HCT116 (cell line): ENCODE measurements around the gene DOCK1. TPM values are rescaled to one million over a fixed set of nuclear protein-coding genes. Genes with fewer than 3 reads are reported as not detected.

Experiments
- ATAC-seq: fragments of 200-7000 bp; cut with Tn5 transposase; 2 replicates; pipeline ENCODE4 v1.9.1; 2020; ENCODE audit warnings: mild to moderate bottlenecking, moderate library complexity
- BruUV-seq: library from RNA; stranded (reverse); fragments of 400-500 nt; replicated peaks from 2 replicates; lab custom pipeline; 2021; lab: Mats Ljungman, UMichigan
- CTCF ChIA-PET: fragments of 300-600 bp; sonication (Branson Sonifier 250); formaldehyde crosslinking; loops from one replicate; lab custom pipeline; 2021; ENCODE audit warnings: antibody characterized with exemption; lab: Charles Lee
- POLR2A ChIA-PET: fragments of 300-600, 350-600 bp; sonication (Branson Sonifier 250); formaldehyde crosslinking; loops from one replicate; lab custom pipeline; 2021; ENCODE audit warnings: antibody characterized with exemption; lab: Charles Lee
- RAD21 ChIA-PET, 2 experiments: fragments of 300-600 bp; sonication (Branson Sonifier 250); formaldehyde crosslinking; loops; one replicate each; lab custom pipeline; 2023; ENCODE audit warnings: low total read pairs in 2 of 2; ENCODE audit not compliant: uncharacterized antibody in 2 of 2, unreplicated experiment in 2 of 2, low non-redundant PET in 1 of 2; lab: Charles Lee
- DNase-seq: peaks from one replicate; pipeline ENCODE4 v3.0.0-alpha.2; 2010; ENCODE audit warnings: low read depth, low spot score
- H2AFZ ChIP-seq: fragments of 200-600 bp; shearing (Covaris generic), sonication (generic); 2 replicates; pipeline ENCODE4 v1.6.1; 2017; ENCODE audit warnings: low read depth, mixed run types, mixed read lengths, antibody characterized with exemption, low read length; ENCODE audit not compliant: poor library complexity, severe bottlenecking
- H3K27ac ChIP-seq: 2 replicates; pipeline ENCODE4 v1.5.1; 2012; ENCODE audit warnings: low read depth, low read length
- H3K27me3 ChIP-seq: fragments of 200-600 bp; sonication (generic); 2 replicates; pipeline ENCODE4 v1.6.1; 2016; ENCODE audit warnings: mixed run types, low read length, mixed read lengths; ENCODE audit not compliant: insufficient read depth
- H3K36me3 ChIP-seq, 2 experiments: fragments of 200-500 bp in 1 of 2; fragments of 200-600 bp in 1 of 2; sonication (Bioruptor generic) in 1 of 2; sonication (generic) in 1 of 2; 2 replicates each; pipeline versions ENCODE4 v1.5.1 to v1.6.1; 2014 to 2016; ENCODE audit warnings: low read length in 2 of 2, inconsistent platforms in 1 of 2, mixed read lengths in 1 of 2, mixed run types in 1 of 2; ENCODE audit not compliant: insufficient read depth in 2 of 2, control insufficient read depth in 1 of 2
- H3K4me1 ChIP-seq, 2 experiments: fragments of 200-600 bp in 1 of 2; sonication (generic) in 1 of 2; 2 replicates each; pipeline versions ENCODE4 v1.5.1 to v1.6.1; 2012 to 2017; ENCODE audit warnings: low read length in 2 of 2, inconsistent platforms in 1 of 2, mild to moderate bottlenecking in 1 of 2, mixed read lengths in 1 of 2, mixed run types in 1 of 2, moderate library complexity in 1 of 2; ENCODE audit not compliant: insufficient read depth in 2 of 2, control insufficient read depth in 1 of 2
- H3K4me2 ChIP-seq: fragments of 200-600 bp; sonication (generic); 2 replicates; pipeline ENCODE4 v1.6.1; 2017; ENCODE audit warnings: mixed run types, low read length, mixed read lengths
- H3K4me3 ChIP-seq, 2 experiments: fragments of 200-600 bp in 1 of 2; sonication (generic) in 1 of 2; replicated peaks in 1 of 2; 2 replicates each; pipeline ENCODE4 v1.5.1; 2011 to 2016; ENCODE audit warnings: low read length in 2 of 2, control low read depth in 1 of 2, low read depth in 1 of 2, mild to moderate bottlenecking in 1 of 2, mixed read lengths in 1 of 2, mixed run types in 1 of 2
- H3K79me2 ChIP-seq: fragments of 200-600 bp; sonication (generic); 2 replicates; pipeline ENCODE4 v1.6.1; 2017; ENCODE audit warnings: mild to moderate bottlenecking, mixed run types, low read length, moderate library complexity, mixed read lengths; ENCODE audit not compliant: insufficient read depth
- H3K9ac ChIP-seq: fragments of 200-600 bp; sonication (generic); 2 replicates; pipeline ENCODE4 v1.6.1; 2016; ENCODE audit warnings: low read length, mixed read lengths
- H3K9me2 ChIP-seq: fragments of 200-600 bp; sonication (generic), shearing (Covaris generic); 2 replicates; pipeline ENCODE4 v1.6.1; 2017; ENCODE audit warnings: mixed run types, mild to moderate bottlenecking, moderate library complexity; ENCODE audit not compliant: insufficient read depth
- H3K9me3 ChIP-seq, 2 experiments: fragments of 200-500 bp in 1 of 2; fragments of 200-600 bp in 1 of 2; sonication (Bioruptor generic) in 1 of 2; sonication (generic) in 1 of 2; 2 replicates each; pipeline ENCODE4 v1.6.1; 2014 to 2017; ENCODE audit warnings: low read length in 2 of 2, mixed read lengths in 2 of 2, inconsistent platforms in 1 of 2, low read depth in 1 of 2, mild to moderate bottlenecking in 1 of 2, mixed run types in 1 of 2, moderate library complexity in 1 of 2; ENCODE audit not compliant: control insufficient read depth in 1 of 2, insufficient read depth in 1 of 2
- H4K20me1 ChIP-seq: fragments of 200-600 bp; sonication (generic), shearing (Covaris generic); 2 replicates; pipeline ENCODE4 v1.6.1; 2017; ENCODE audit warnings: mixed run types, mild to moderate bottlenecking, moderate library complexity; ENCODE audit not compliant: insufficient read depth
- CEBPB ChIP-seq: IDR thresholded peaks from 2 replicates; pipeline ENCODE4 v1.6.1; 2012; ENCODE audit warnings: low read depth
- EGR1 ChIP-seq: IDR thresholded peaks from 2 replicates; pipeline ENCODE4 v1.6.1; 2012; ENCODE audit warnings: low read depth
- EZH2 ChIP-seq: fragments of 200-600 bp; sonication (generic); IDR thresholded peaks from 2 replicates; pipeline ENCODE4 v1.6.1; 2017; ENCODE audit warnings: antibody characterized with exemption, mixed run types
- MAX ChIP-seq: IDR thresholded peaks from 2 replicates; pipeline ENCODE4 v1.6.1; 2012
- POLR2A ChIP-seq: IDR thresholded peaks from 2 replicates; pipeline ENCODE4 v1.7.0; 2011; ENCODE audit warnings: borderline replicate concordance; ENCODE audit not compliant: insufficient read depth, insufficient read length; ENCODE audit errors: extremely low read depth
- REST ChIP-seq: IDR thresholded peaks from 2 replicates; pipeline ENCODE4 v1.6.1; 2012; ENCODE audit warnings: low read depth
- SIN3A ChIP-seq: IDR thresholded peaks from 2 replicates; pipeline ENCODE4 v1.6.1; 2012; ENCODE audit warnings: low read depth
- SRF ChIP-seq: IDR thresholded peaks from 2 replicates; pipeline ENCODE4 v1.6.1; 2012; ENCODE audit warnings: low read depth
- YY1 ChIP-seq: IDR thresholded peaks from 2 replicates; pipeline ENCODE4 v1.6.1; 2011; ENCODE audit warnings: low read length, low read depth, moderate library complexity, mild to moderate bottlenecking; ENCODE audit not compliant: insufficient replicate concordance; ENCODE audit errors: extremely low read depth
- ZFX ChIP-seq: fragments of 450-650 bp; IDR thresholded peaks from 2 replicates; pipeline ENCODE4 v1.6.1; 2017
- ZNF274 ChIP-seq: fragments of 200-500 bp; sonication (Bioruptor generic); IDR thresholded peaks from 2 replicates; pipeline ENCODE4 v1.6.1; 2014; ENCODE audit warnings: mild to moderate bottlenecking, low read depth, low read length, inconsistent platforms
- intact Hi-C: fragments of 100-400 bp; cut with micrococcal nuclease; formaldehyde crosslinking; loops from 2 replicates; pipeline ENCODE4 v1.10.0; 2022
- total RNA-seq: library from RNA; stranded (reverse); gene quantifications from one replicate; pipeline ENCODE4 v1.2.1, GENCODE V29; 2021; ENCODE audit not compliant: unreplicated experiment

Gene DOCK1
- total RNA-seq, 1 experiment from 2014 or later = 46.5 TPM

- H4K20me1 ChIP-seq = no peaks in the 10 kb centered on the region
- no peak overlapping the region for H2AFZ ChIP-seq
- H3K36me3 ChIP-seq = peaks cover 9 to 22% of the 10 kb centered on the region in 2 experiments; a peak in 3 of 4 replicates
- H3K27ac ChIP-seq = no peak overlapping the region
- DNase-seq (no peak), ATAC-seq (no peak)
- no peak overlapping the region for H3K4me2 ChIP-seq
- ChIA-PET POLR2A (no interaction called here), CTCF (no interaction called here), RAD21 (no interaction called here)
- TF ChIP-seq POLR2A (no peak), ZFX (no peak), REST (no peak), EGR1 (no peak), ZNF274 (no peak), SIN3A (no peak), CEBPB (no peak), MAX (no peak), SRF (no peak), EZH2 (no peak), YY1 (no peak)
- H3K9me3 ChIP-seq = no peaks in the 10 kb centered on the region
- H3K9ac ChIP-seq = no peak overlapping the region
- H3K4me3 ChIP-seq = no peak overlapping the region
- H3K4me1 ChIP-seq = no peaks in the 10 kb centered on the region
- H3K9me2 ChIP-seq = no peaks in the 10 kb centered on the region
- H3K27me3 ChIP-seq = no peaks in the 10 kb centered on the region
- no TSS peak for BruUV-seq
- intact Hi-C loops = no loop called here
- H3K79me2 ChIP-seq = no peaks in the 10 kb centered on the region
Observed at GRCh38 chr10:127024685-127025435, 119.6 kb downstream of the DOCK1 start.
